ENCODE data around the gene NRP2.

The NRP2 gene

GRCh38 chr2:205709319-205709718, 27.0 kb downstream of the NRP2 start:
- DNase-seq (ENCODE audit: low read depth), result no peak

- no peak for DNase-seq (ENCODE audit: low read depth)
These were observed 30.2 kb downstream of the NRP2 start for GRCh38 chr2:205712508-205712907.

GRCh38 chr2:205713086-205713485, 30.8 kb downstream of the NRP2 start:
- no peak for DNase-seq (ENCODE audit: low read depth)

GRCh38 chr2:205714058-205714776, 31.9 kb downstream of the NRP2 start:
- DNase-seq (ENCODE audit: low read depth), result no peak

GRCh38 chr2:205714789-205715720, 32.8 kb downstream of the NRP2 start:
- DNase-seq (ENCODE audit: low read depth), result no peak

- DNase-seq (ENCODE audit: low read depth), result no peak
These were observed 33.7 kb downstream of the NRP2 start for GRCh38 chr2:205715831-205716525.

GRCh38 chr2:205717175-205717846, 35.0 kb downstream of the NRP2 start:
- no peak for DNase-seq (ENCODE audit: low read depth)

GRCh38 chr2:205717999-205718398, 35.7 kb downstream of the NRP2 start:
- no peak for DNase-seq (ENCODE audit: low read depth)

GRCh38 chr2:205719847-205720246, 37.5 kb downstream of the NRP2 start:
- DNase-seq (ENCODE audit: low read depth), result no peak

GRCh38 chr2:205720451-205720902, 38.2 kb downstream of the NRP2 start:
- no peak for DNase-seq (ENCODE audit: low read depth)

- DNase-seq (ENCODE audit: low read depth), result no peak
These were observed 38.8 kb downstream of the NRP2 start for GRCh38 chr2:205721057-205721449.

- DNase-seq (ENCODE audit: low read depth), result no peak
These were observed 40.1 kb downstream of the NRP2 start for GRCh38 chr2:205722283-205722918.

- DNase-seq (ENCODE audit: low read depth), result no peak
These were observed 40.9 kb downstream of the NRP2 start for GRCh38 chr2:205723179-205723578.

- no peak for DNase-seq (ENCODE audit: low read depth)
These were observed 42.8 kb downstream of the NRP2 start for GRCh38 chr2:205725059-205725458.

- no peak for DNase-seq (ENCODE audit: low read depth)
These were observed 44.2 kb downstream of the NRP2 start for GRCh38 chr2:205726506-205726905.

- no peak for DNase-seq (ENCODE audit: low read depth)
These were observed 44.9 kb downstream of the NRP2 start for GRCh38 chr2:205727174-205727573.

- no peak for DNase-seq (ENCODE audit: low read depth)
These were observed 46.1 kb downstream of the NRP2 start for GRCh38 chr2:205728366-205728765.

- DNase-seq (ENCODE audit: low read depth), result no peak
These were observed 47.9 kb downstream of the NRP2 start for GRCh38 chr2:205730191-205730590.

GRCh38 chr2:205730701-205731582, 48.6 kb downstream of the NRP2 start:
- DNase-seq (ENCODE audit: low read depth), result no peak

GRCh38 chr2:205731583-205731981, 49.3 kb downstream of the NRP2 start:
- no peak for DNase-seq (ENCODE audit: low read depth)
